DND-41 (cell line): ENCODE data around the gene DYNC1H1.

ENCODE experiments used
- CTCF ChIP-seq: IDR thresholded peaks from 2 replicates; pipeline ENCODE4 v1.5.1; 2012; ENCODE audit warnings: borderline replicate concordance, low read length, moderate library complexity, mild to moderate bottlenecking; ENCODE audit not compliant: poor library complexity, severe bottlenecking; ENCODE audit errors: extremely low read depth
- EZH2 ChIP-seq: IDR thresholded peaks from 3 replicates; pipeline ENCODE4 v1.6.1; 2012; ENCODE audit warnings: borderline replicate concordance, low read depth, mild to moderate bottlenecking, moderate library complexity, low read length, inconsistent platforms; ENCODE audit not compliant: severe bottlenecking

GRCh38 chr14:102026934-102027333, 62.6 kb downstream of the DYNC1H1 start:
- TF ChIP-seq CTCF = no peak
- no peak for TF ChIP-seq EZH2
